MM.1S (cell line): Measurements from ENCODE around the gene TSPAN10.

Experiments used
- EZH2 ChIP-seq: fragments of 300-600 bp; sonication (generic); optimal IDR thresholded peaks from 2 replicates; pipeline ENCODE3; 2017; ENCODE audit warnings: low read depth, mild to moderate bottlenecking, antibody characterized with exemption, low read length, mixed read lengths
- EZH2phosphoT487 ChIP-seq: fragments of 300-600 bp; sonication (generic); IDR thresholded peaks from 2 replicates; pipeline ENCODE4 v1.6.1; 2018; ENCODE audit warnings: antibody characterized with exemption, low read length
- TF ChIP-seq, protein P1 (sequence below): fragments of 300-600 bp; sonication (generic); IDR thresholded peaks from 2 replicates; pipeline ENCODE4 v1.5.1; 2016; ENCODE audit warnings: antibody characterized with exemption, low read length, mixed read lengths

DNA sequence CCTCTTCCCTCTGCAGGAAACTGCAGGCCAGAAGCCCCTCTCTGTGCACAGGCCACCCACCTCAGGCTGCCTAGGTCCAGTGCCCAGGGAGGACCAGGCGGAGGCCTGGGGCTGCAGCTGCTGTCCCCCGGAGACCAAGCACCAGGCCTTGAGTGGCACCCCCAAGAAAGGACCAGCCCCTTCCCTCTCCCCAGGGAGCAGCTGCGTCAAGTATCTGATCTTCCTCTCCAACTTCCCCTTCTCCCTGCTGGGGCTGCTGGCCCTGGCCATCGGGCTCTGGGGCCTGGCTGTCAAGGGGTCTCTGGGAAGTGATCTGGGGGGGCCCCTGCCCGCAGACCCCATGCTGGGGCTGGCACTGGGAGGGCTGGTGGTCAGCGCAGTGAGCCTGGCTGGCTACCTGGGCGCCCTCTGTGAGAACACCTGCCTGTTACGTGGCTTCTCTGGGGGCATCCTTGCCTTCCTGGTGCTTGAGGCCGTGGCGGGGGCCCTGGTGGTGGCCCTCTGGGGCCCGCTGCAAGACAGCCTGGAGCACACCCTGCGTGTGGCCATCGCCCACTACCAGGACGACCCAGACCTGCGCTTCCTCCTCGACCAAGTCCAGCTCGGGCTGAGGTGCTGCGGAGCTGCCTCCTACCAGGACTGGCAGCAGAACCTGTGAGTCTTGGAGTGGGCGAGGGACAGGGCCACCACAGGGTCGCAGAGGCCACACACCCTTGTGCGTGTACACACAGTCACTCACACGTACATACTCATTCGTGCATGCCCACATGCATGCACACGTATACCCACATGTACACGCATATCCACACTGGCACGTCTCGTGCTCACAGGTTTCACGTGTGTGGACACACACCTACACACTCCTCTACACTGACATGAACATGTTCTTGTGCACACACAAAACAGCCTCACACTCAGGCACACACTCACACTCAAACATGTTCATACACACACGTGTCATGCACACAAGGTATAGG is 8.3 kb downstream of the TSPAN10 start:
- TF ChIP-seq, protein P1, sequence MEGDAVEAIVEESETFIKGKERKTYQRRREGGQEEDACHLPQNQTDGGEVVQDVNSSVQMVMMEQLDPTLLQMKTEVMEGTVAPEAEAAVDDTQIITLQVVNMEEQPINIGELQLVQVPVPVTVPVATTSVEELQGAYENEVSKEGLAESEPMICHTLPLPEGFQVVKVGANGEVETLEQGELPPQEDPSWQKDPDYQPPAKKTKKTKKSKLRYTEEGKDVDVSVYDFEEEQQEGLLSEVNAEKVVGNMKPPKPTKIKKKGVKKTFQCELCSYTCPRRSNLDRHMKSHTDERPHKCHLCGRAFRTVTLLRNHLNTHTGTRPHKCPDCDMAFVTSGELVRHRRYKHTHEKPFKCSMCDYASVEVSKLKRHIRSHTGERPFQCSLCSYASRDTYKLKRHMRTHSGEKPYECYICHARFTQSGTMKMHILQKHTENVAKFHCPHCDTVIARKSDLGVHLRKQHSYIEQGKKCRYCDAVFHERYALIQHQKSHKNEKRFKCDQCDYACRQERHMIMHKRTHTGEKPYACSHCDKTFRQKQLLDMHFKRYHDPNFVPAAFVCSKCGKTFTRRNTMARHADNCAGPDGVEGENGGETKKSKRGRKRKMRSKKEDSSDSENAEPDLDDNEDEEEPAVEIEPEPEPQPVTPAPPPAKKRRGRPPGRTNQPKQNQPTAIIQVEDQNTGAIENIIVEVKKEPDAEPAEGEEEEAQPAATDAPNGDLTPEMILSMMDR: no peak
- TF ChIP-seq EZH2phosphoT487 (no peak), EZH2 (no peak)
